Stimulated activated naive CD4-positive, alpha-beta T cell (primary cell): Measurements from ENCODE around the gene MRPS2.

Experiments used
- DNase-seq, 6 experiments: peaks; one replicate each; lab custom pipeline; 2025; lab: John Stamatoyannopoulos, UW

MRPS2 gene

DNA sequence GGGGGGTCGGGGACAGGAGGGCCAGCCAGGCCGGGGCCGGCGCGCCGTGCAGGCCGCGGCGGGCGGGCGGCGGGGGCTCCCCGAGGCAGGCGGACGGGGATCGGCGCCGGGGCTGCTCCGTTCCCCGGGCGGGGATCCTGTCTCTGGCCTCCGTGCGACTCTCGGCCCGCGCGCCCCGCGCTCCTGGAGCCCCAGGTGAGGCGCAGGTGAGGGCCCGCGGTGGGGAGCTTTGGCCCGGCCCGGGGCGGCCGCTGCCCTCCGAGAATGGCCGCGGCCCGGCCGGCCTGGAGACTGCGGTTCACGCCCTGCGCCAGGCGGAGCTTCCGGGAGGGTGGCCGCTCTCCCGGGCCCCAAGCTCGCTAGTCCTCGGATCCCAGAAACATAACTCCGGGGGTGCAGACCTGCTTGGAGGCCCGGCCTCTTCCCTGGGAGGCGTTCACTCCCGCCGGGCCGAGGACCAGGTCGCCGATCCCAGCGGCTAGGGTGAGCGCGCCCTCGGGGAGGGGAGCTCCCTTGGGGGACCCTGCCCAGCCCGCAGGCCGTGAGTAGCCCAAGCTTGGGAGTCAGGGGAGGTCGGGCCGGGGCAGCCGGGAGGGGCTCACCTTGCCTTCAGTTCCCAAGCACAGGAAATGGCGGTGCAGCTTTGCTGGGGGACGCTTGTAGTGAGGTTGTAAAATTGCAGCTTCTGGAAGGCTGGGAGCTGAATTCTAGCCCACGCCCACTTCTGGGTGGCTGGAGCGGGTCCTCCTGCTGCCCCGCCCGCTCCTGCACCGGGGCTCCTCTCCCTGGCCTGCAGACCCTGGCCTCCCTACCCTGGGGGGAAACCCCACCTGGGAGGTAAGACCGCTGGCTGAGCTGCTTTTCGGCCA lies 20.2 kb upstream of the MRPS2 start:
- peak in 1 of 6 experiments; percentile 23 for DNase-seq

DNA sequence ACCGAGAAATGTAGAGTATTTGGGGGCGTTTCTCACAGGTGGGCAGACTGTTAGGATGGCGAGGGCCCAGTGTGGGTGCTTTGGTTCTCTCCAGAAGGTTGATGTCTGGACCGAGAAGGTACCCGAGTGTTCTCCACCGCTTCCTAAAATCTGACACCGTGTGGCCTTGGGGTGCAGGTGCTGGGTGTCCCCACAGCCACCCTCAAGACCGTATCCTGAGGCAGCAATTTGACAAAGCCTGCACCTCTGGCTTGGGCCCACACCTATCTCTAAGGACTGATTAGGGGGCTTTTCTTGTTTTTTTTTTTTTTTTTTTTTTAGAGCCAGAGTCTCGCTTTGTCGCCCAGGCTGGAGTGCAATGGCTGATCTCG lies 19.6 kb upstream of the MRPS2 start:
- DNase-seq, result peak in 1 of 6 experiments; percentile 10

GRCh38 chr9:135482015-135482754 lies 18.3 kb upstream of the MRPS2 start:
- no peak for DNase-seq

DNA sequence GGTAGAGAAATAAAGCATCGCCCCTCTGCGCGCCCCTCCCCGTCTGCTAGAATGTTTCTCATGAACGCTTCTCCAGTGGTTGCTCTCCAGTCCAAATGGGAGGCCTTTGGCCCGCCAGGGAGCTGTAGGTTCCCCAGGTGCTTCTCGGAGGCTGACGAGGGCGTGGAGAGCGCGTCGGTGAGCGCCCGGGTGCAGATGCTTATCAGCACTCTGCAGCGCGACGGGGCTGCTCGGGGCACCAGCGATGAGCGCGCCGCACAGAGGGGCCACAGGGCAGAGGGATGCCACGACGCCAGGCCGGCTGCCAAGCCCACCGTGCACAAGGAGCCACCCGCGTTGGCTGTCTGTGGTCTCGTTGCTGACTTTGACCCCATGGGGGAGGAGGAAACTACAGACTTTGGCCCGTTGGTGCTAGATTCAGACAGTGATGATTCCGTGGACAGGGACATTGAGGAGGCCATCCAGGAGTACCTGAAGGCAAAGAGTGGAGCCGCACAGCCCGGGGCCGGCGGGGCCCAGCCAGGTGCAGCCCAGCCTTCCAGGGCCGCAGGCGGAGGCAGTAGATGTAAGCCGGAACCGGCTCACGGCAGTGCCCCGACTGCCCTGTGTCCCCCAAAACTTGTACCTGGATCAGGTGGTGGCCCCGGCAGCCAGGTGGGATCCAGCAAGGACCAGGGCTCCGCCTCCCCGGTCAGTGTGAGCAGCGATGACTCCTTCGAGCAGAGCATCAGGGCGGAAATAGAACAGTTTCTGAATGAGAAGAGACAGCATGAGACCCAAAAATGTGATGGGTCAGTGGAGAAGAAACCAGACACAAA lies 15.8 kb upstream of the MRPS2 start:
- DNase-seq, result no peak

DNA sequence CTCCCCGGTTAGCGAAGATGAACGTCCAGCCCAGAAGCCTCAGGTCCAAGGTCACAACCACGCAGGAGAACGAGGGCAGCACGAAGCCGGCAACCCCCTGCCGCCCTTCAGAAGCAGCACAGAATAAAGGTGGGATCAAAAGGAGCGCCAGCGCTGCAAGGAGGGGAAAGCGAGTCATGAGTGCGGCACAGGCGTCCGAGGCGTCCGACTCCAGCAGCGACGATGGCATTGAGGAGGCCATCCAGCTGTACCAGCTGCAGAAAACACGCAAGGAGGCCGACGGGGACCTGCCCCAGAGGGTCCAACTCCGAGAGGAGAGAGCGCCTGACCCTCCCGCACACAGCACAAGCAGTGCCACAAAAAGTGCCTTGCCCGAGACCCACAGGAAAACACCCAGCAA lies 15.1 kb upstream of the MRPS2 start:
- DNase-seq, result no peak

DNA sequence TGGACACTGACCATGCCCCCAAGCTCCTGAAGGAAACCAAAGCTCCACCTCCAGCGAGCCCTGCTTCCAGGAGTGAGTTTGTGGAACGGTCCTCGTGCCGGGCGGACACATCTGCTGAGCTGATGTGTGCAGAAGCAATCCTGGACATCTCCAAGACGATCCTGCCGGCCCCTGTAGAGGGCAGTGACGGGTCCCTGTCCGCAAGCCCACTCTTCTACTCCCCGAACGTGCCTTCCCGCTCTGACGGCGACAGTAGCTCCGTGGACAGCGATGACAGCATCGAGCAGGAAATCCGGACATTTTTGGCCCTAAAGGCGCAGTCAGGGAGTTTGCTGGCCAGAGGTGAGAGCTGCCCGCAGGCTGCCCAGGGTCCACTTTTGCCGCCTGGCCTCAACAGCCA lies 14.7 kb upstream of the MRPS2 start:
- DNase-seq, result no peak

DNA sequence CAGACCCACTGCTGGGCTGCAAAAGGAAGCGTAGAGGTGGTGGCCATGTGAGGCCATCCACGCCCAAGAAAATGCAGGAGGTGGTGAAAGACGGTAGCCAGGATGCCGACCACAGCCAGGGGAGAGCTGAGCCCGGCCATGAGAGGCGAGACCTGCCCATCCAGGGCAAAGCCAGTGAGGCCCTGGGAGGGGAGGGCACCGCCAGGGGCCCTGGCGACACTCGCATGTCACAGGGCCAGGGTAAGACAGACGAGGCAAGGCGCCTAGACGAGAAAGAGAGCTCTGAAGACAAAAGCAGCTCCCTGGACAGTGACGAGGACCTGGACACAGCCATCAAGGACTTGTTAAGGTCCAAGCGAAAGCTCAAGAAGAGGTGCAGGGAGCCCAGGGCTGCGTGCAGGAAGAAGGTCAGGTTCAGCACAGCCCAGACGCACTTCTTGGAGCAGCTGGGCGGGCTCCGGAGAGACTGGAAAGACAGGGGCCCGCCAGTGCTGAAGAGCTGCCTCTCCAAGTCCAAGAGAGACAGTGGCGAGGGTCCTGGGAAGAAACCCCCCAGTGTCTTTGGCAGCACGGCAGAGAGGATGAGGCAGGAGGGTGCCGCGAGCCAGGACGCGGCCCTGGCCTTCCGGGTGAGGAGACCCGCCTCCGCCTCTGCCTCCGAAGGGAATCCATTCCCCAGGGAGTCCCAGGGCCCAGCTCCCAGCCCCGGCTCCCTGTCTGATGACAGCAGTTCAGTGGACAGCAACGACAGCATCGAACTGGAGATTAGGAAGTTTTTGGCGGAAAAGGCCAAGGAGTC lies 14.0 kb upstream of the MRPS2 start:
- no peak for DNase-seq

DNA sequence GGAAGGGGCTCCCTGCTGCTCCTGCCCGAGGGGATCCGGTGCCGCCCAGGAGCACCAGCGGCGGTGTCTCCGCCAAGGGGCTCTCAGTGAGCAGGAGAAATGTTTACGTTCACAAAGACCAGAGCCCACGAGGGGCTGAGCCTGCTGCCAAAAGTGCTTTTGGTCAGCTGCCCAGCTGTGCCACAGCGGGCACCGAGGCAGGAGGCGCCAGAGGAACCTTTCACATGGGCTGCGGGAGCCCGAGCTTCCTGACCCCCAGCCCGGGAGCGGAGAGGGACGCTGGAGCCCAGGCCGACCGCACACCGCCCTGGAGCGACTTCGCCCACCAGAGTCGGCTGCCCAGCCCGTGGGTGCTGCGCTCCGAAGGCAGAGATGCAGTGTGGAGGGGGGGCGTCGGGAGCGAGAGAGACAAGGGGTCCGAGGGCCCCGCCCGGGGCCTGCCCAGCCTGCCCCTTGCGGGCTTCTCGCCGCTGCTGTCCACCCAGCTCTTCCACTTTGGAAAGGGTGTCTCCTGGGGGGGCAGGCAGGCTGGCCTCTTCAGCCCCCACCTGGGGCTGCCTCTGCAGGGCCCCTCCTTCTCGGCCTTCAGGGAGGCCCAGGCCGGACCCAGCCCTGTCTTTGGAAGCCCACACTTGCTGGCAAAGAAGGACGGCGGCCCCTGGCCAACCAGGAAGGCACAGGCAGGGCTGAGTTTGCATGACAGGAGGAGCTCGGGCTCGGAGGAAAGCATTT lies 13.0 kb upstream of the MRPS2 start:
- DNase-seq, result no peak

- no peak for DNase-seq
These were observed 12.5 kb upstream of the MRPS2 start for GRCh38 chr9:135488013-135488330.

GRCh38 chr9:135488527-135488926 lies 12.0 kb upstream of the MRPS2 start:
- DNase-seq, result no peak

DNA sequence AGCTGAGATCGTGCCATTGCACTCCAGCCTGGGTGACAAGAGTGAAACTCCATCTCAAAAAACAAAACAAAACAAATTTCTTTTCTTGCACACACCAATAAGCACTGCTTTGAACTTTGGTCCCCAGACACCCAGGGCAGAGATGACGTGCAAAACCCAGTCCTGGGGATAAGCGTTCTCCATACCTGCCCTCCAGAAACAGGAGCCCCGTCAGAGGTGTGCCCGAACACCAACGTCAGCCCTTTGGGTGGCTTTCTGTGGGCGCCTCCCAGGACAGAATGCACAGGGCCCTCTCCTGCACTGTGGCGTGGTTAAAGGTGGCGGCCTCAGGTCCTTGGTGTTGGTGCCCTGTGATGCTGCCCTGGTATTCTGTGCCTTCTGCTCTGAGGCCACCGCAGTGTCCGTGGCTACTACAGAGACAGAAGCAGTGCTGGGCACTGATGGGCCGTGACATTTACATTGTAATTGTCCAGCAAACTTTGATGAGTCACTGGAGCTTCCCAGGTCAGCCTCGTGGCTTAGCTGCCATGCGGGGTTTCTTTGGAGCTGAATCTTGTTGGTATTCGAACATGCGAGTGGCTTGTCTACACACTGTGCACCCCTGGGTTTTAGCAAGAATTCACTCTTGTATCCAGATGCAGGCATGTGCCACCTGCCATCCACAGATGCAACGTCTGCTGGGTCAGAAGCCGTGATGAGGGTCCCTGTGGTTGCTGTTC lies 11.1 kb upstream of the MRPS2 start:
- no peak for DNase-seq

- no peak for DNase-seq
These were observed 10.2 kb upstream of the MRPS2 start for GRCh38 chr9:135490166-135490870.

- DNase-seq, result no peak
These were observed 9.5 kb upstream of the MRPS2 start for GRCh38 chr9:135490980-135491464.

DNA sequence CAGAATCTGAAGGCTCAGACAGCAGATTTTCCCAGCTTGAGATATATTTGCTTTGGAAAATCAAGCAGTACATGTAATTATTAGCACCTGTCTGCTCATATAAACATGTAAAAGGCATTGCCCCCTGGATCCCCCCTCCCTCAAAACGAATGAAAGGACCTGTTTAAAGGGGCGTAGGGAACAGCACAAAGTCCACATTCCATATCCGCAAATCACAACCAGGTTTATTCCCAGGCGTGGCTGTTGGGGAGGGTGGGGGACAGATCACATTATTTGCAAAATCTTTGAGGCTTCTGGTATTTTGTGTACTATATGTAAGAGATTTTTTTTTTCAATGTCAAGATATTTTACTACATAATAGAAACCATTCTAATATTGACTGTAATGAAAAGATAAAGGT lies 8.7 kb upstream of the MRPS2 start:
- no peak for DNase-seq

- no peak for DNase-seq
These were observed 7.4 kb upstream of the MRPS2 start for GRCh38 chr9:135492886-135493669.

DNA sequence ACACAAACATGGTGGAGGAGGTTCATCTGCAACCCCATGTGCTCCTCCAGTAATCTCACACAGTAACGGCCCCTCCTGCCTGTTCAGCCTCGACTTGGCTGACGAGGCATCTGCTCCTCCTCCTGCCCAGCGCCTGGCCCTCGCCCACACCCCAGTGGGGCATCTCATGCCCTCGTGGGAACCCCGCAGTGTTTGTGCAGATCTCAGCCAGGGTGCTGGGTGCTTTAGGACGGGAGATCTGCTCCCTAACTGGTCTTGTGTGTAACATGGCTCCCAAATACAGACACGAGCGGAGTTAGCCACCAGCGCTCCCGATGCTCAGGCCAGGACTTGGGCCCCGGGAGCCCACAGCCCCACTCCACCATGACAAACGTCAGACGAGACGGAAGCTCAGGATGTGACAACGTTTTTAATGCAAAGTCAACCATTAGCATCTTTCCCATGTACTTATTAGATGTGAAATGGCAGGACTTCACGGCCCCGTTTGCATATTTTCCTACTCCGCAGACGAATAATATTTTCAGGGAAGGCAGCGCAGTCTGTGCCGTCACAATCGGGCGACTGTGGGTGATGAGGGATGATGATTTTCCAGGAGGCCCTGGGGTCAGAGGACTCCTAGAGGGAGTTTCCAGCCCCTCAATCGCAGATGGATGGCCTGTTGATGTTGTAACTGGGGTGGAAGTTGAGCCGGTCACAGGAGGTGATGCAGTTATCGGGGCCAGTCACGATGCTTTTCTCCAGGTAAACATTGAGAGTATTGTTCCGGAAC lies 5.5 kb upstream of the MRPS2 start:
- no peak for DNase-seq

DNA sequence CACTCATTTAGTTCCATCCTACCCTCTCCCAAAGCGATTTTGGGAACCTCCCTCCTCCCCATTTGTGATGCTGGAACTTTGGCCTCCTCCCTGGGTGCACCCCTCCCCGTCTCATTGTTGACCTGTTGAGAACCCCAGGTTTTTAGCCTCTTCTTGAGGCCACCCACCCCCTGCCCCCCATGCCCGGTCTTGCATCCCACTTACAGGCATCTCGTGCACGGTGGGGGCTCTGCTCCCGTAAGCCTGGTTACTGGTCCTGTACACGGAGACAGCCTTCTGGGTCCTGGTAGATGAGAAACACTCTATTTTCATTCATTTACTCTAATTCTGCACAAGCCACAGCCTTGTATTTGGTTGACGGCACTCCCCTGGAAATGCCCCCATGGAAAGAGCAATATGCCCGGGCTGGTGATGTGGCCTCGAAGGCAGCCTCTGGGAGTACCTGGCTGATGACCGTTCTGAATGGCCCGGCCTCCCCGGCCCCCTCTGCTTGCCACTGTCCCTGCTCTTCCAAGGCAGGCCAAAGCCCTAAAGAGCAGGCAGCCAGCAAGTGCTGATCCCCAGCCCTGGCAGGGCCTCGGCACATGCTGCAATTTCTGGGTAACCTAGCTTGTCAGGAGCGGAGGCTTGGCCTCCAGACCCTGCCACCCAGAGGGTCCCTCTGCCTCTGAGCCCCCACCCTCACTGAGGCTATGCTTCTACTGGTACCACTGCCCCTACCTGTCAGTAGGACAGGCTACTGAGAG lies 1.9 kb upstream of the MRPS2 start:
- no peak for DNase-seq
